Adrenal gland (tissue), 12 donors: ENCODE results near the gene NUP133. TPM values are rescaled to one million over a fixed set of nuclear protein-coding genes. Genes with fewer than 3 reads are reported as not detected.

Experiments
- DNase-seq, 7 donors: peaks; one replicate each; pipeline ENCODE4 v3.0.0-alpha.2; 2019 to 2020
- H3K27ac ChIP-seq, 5 donors: fragments of 200-600 bp; sonication (generic) in 4 of 5; 1 replicate in 3 of 5; 2 replicates in 2 of 5; pipeline versions ENCODE4 v1.5.1 to v1.8.0; 2016 to 2020; ENCODE audit warnings: mild to moderate bottlenecking in 1 of 5
- H3K27me3 ChIP-seq: fragments of 200-600 bp; 2 replicates; pipeline ENCODE4 v1.8.0; 2021
- H3K36me3 ChIP-seq, 2 donors: fragments of 200-600 bp; replicated peaks in 1 of 2; 1 replicate in 1 of 2; 2 replicates in 1 of 2; pipeline versions ENCODE4 v1.5.1 to v1.8.0; 2018 to 2022
- H3K4me1 ChIP-seq, 2 donors: fragments of 200-600 bp; replicated peaks in 1 of 2; 1 replicate in 1 of 2; 2 replicates in 1 of 2; pipeline versions ENCODE4 v1.5.1 to v1.8.0; 2018 to 2021
- H3K4me3 ChIP-seq, 4 donors: fragments of 200-600 bp; sonication (generic) in 3 of 4; one replicate each; pipeline ENCODE4 v1.5.1; 2016 to 2018
- H3K9me3 ChIP-seq, 3 donors: fragments of 200-600 bp; sonication (generic) in 1 of 3; replicated peaks in 1 of 3; 1 replicate in 2 of 3; 2 replicates in 1 of 3; pipeline versions ENCODE4 v1.5.1 to v1.8.0; 2016 to 2021
- CTCF ChIP-seq, 6 experiments: fragments of 450-650 bp in 4 of 6; fragments of 200-600 bp in 2 of 6; sonication (generic) in 1 of 6; IDR thresholded peaks; 1 replicate in 5 of 6; 2 replicates in 1 of 6; pipeline versions ENCODE4 v1.5.1 to v1.8.0; 2016 to 2021; ENCODE audit warnings: antibody characterized with exemption in 6 of 6, mild to moderate bottlenecking in 2 of 6, moderate library complexity in 1 of 6
- POLR2A ChIP-seq, 2 donors: fragments of 450-650 bp; IDR thresholded peaks; one replicate each; pipeline ENCODE4 v1.6.1; 2017; ENCODE audit warnings: antibody characterized with exemption in 2 of 2, mild to moderate bottlenecking in 2 of 2, moderate library complexity in 1 of 2
- WGBS, 4 donors: extraction: QIAGEN DNeasy Blood & Tissue Kit in 2 of 4; methylation state at CpG; one replicate each; pipeline versions ENCODE4 v1.1.5 to v1.1.7; 2013 to 2017; 5-methylcytosine and 5-hydroxymethylcytosine counted together
- intact Hi-C, 2 donors: fragments of 100-400 bp; cut with DNase I; formaldehyde crosslinking; loops; one replicate each; pipeline versions ENCODE4 v1.14.1 to v1.15.0; 2022 to 2023
- polyA plus RNA-seq, 3 donors: library from polyadenylated mRNA; stranded (reverse); fragments of 200-250 nt in 2 of 3; fragments of 350-450 nt in 1 of 3; fragmentation: Illumina TruSeq in 1 of 3; extraction: RNeasy Lipid Tissue Mini Kit (QIAGEN cat#74804) in 1 of 3; gene quantifications; one replicate each; pipeline ENCODE4 v1.2.3, GENCODE V29; 2013 to 2014
- total RNA-seq, 9 donors: library from RNA; depleted of rRNA in 4 of 9; stranded (reverse); fragments of >200 nt in 4 of 9; fragments of 120-200 nt in 1 of 9; fragmentation: NEBNext Ultra II Directional in 1 of 9; extraction: Animal tissue kit (Norgen Biotek cat#: 25700) in 1 of 9; gene quantifications; one replicate each; pipeline versions ENCODE4 v1.1.0 to v1.2.4, GENCODE V29; 2013 to 2023
- donor health status: healthy with polysubstance abuse.
- donor health status: Bipolar disorder and iron deficiency.
- donor health status: DM: yes; HTN: yes; CAD: no.
- donor health status: DM: no; HTN: no; CAD: no.
- donor health status: DM: no; HTN: no; CAD: no.
- donor health status: DM: yes; HTN: yes; CAD: no.

The NUP133 gene
- total and polyA plus RNA-seq, 12 donors = 9.8 to 48.5 (median 31.9) TPM

- H3K36me3 ChIP-seq = peaks cover 0 to 79% of the 10 kb centered on the region in 2 donors
These were observed 47.0 kb downstream of the NUP133 start for GRCh38 chr1:229461032-229461668.

GRCh38 chr1:229459815-229460214 is 48.3 kb downstream of the NUP133 start:
- intact Hi-C loops = no loop called here

More at GRCh38 chr1:229461032-229461668, 47.0 kb downstream of the NUP133 start:
- Histone ChIP-seq H3K4me3 (no peak overlapping the region), H3K4me1 (no peaks in the 10 kb centered on the region), H3K27ac (no peak overlapping the region), H3K27me3 (no peaks in the 10 kb centered on the region), H3K9me3 (no peaks in the 10 kb centered on the region)
- intact Hi-C loops = no loop called here
- no peak for TF ChIP-seq POLR2A (IDR thresholded peaks at IDR 0.05)
- TF ChIP-seq CTCF (IDR thresholded peaks at IDR 0.05) = no peak
- DNase-seq = no peak
- WGBS, 4 donors = 91 to 93% (median 92%) methylated on average over 7 of the region's 7 CpGs

DNA sequence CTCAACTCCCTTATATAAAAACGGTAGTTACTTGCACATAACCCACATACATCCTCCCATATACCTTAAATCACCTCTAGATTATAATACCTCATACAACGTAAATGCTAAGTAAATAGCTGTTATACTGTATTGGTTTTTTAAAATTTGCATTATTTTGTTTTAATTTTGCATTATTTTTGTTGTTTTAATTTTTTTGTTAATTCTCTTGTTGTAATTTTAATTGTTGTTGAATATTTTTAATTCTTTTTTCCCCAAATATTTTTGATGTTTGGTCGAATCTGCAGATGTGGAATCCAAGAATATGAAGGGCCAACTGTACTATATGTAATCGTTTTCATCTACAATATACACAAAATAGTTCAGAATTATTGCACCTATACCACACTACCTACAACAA is 50.7 kb downstream of the NUP133 start:
- no peak overlapping the region for H3K4me3 ChIP-seq
- H3K4me1 ChIP-seq = no peaks in the 10 kb centered on the region
- TF ChIP-seq CTCF (IDR thresholded peaks at IDR 0.05) (no peak), POLR2A (IDR thresholded peaks at IDR 0.05) (no peak)
- peaks cover 0 to 50% of the 10 kb centered on the region in 2 donors for H3K36me3 ChIP-seq
- WGBS, 4 donors = 83 to 88% (median 85%) methylated on average over 4 of the region's 4 CpGs
- no peak for DNase-seq
- H3K27me3 ChIP-seq = no peaks in the 10 kb centered on the region
- H3K9me3 ChIP-seq = no peaks in the 10 kb centered on the region
- no peak overlapping the region for H3K27ac ChIP-seq
- intact Hi-C loops = no loop called here

More at GRCh38 chr1:229459815-229460214, 48.3 kb downstream of the NUP133 start:
- H3K4me1 ChIP-seq = no peaks in the 10 kb centered on the region
- H3K36me3 ChIP-seq = peaks cover 0 to 73% of the 10 kb centered on the region in 2 donors
- WGBS, 4 donors = 94 to 99% (median 98%) methylated on average over 3 of the region's 3 CpGs
- no peak overlapping the region for H3K27ac ChIP-seq
- no peaks in the 10 kb centered on the region for H3K27me3 ChIP-seq
- TF ChIP-seq POLR2A (IDR thresholded peaks at IDR 0.05) (no peak), CTCF (IDR thresholded peaks at IDR 0.05) (no peak)
- H3K9me3 ChIP-seq = no peaks in the 10 kb centered on the region
- no peak overlapping the region for H3K4me3 ChIP-seq
- no peak for DNase-seq

DNA sequence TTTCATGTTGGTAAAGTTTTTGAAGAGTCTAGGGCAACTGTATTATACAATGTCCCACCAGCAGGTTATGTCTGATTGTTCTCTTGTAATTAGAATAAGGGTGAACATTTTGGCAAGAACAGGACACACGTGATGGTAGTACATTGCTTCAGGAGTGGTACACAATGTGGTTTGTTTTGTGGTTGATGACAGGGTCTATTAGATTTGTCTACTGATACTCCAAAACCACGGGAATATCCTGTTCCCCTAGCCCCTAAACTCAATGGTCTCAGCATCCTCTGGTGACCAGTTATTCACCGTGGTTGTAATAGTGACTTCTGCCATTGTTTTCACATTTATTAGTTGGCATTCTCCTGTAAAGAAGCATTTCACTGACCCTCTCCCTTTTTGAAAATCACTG is 52.1 kb downstream of the NUP133 start:
- no peak overlapping the region for H3K27ac ChIP-seq
- WGBS, 4 donors = 68 to 82% (median 72%) methylated on average over 3 of the region's 3 CpGs
- intact Hi-C loops = no loop called here
- no peaks in the 10 kb centered on the region for H3K9me3 ChIP-seq
- peaks cover 0 to 50% of the 10 kb centered on the region in 2 donors for H3K36me3 ChIP-seq
- H3K27me3 ChIP-seq = no peaks in the 10 kb centered on the region
- no peak for DNase-seq
- H3K4me1 ChIP-seq = no peaks in the 10 kb centered on the region
- no peak for TF ChIP-seq POLR2A (IDR thresholded peaks at IDR 0.05)
- no peak overlapping the region for H3K4me3 ChIP-seq

DNA sequence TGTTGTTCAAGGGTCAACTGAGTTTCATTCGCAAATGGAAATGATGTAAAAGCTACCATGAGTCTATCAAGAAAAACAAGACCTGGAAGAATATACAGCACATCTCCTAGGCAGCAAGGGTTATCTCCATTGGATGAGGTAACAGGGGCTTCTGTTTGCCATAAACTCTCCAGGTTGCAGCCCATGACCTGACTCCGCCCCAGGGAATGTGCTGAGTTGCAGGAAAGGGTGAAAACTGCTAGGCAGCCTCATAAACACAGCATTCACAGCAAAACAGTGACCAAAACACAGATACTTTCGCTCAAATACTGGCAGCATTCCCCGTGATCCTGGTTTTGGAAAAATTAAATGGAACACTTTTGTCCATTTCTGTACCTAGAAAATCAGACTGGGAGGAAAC is 54.1 kb downstream of the NUP133 start:
- Histone ChIP-seq H3K4me1 (no peaks in the 10 kb centered on the region), H3K36me3 (peaks cover 0 to 41% of the 10 kb centered on the region in 2 donors), H3K9me3 (no peaks in the 10 kb centered on the region), H3K27me3 (no peaks in the 10 kb centered on the region), H3K4me3 (no peak overlapping the region), H3K27ac (no peak overlapping the region)
- TF ChIP-seq CTCF (IDR thresholded peaks at IDR 0.05) (no peak), POLR2A (IDR thresholded peaks at IDR 0.05) (no peak)
- WGBS, 4 donors = 84 to 98% (median 92%) methylated on average over 4 of the region's 4 CpGs
- intact Hi-C loops = no loop called here
- no peak for DNase-seq
